HUDEP-2 (cell line): ENCODE results near the gene PYGB.
"Not testable (repeated sequence)": the region's sequence is repeated elsewhere in the genome, so short reads cannot be mapped to it uniquely, and the experiment has no call there.

Source experiments
- DNase-seq, 76 experiments: peaks; one replicate each; lab custom pipeline; 2025; ENCODE audit not compliant: unreplicated experiment in 76 of 76; lab: John Stamatoyannopoulos, UW

The PYGB gene

DNA sequence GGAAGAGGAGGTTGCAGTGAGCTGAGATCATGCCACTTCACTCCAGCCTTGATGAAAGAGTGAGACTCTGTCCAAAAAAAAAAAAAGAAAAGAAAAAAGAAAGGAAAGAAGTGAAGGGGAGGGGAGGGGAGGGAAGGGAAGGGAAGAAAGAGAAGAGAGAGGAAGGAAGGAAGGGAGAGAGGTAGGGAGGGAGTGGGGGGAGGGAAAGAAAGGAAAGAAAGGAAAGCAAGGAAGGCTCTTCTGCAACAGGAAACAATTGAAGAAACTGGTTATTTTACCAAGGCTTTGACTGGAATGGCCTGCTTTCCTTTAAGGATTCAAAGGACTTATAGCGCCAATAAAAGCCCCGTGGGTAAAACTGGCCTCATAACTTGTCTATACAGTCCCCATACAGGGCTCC is 78.1 kb downstream of the PYGB start:
- no peak for DNase-seq

DNA sequence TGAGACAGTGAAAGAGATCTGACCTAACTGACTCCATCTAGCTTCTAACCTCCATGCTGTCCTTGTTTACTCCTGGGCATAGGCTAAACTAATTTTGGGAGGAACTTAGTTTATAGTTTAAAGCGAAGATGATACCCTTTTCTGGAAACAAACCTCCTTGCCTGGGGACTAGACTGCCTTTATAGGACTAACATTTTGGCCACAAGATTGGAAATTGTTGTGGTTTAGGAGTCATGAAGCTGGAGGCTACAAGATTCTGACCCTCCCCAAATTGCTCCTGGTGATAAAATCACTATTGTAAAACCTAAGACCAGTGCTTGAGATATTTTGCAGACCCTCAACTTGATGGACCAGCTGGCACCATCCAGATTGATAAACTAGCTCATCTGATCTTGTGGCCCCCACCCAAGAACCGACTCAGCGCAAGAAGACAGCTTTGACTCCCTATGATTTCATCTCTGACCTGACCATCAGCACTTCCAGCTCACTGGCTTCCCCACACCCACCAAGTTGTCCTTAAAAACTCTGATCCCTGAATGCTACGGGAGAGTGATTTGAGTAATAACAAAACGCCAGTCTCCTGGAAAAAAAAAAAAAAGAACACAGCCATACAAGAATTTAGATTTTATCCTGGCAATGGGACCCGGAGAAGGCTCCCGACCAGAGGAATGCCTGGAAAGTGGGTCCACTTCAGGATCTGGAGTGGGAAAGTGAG is 79.8 kb downstream of the PYGB start:
- DNase-seq, result no peak

DNA sequence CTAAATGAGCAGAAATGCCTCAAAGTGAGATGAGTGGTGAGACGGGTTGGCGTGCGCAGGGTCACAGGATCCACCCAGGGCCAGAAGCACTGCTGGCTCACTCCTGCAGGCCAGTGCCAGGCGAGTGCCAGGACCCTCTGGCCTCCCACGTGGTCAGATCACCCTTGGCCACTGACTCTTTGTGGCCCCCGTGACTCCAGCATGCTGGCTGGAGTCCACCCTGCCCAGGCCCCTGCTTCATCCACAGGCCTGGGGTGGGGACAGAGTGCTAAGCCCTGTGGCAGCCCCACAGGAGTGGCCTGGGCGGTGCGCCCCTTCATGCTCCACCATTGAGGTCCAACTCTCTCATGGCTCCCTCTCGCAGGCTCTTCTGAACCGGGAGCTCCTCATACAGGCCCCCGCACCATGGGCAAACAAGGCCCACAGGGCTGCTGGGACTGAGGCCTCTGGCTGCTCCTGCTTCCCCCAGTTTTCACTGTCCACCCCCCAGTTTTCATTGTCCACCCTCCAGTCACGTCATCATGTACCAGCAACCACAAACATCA is 81.1 kb downstream of the PYGB start:
- no peak for DNase-seq

DNA sequence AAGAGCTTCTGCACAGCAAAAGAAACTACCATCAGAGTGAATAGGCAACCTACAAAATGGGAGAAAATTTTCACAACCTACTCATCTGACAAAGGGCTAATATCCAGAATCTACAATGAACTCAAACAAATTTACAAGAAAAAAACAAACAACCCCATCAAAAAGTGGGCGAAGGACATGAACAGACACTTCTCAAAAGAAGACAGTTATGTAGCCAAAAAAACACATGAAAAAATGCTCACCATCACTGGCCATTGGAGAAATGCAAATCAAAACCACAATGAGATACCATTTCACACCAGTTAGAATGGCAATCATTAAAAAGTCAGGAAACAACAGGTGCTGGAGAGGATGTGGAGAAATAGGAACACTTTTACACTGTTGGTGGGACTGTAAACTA is 87.1 kb downstream of the PYGB start:
- not testable (repeated sequence) for DNase-seq

DNA sequence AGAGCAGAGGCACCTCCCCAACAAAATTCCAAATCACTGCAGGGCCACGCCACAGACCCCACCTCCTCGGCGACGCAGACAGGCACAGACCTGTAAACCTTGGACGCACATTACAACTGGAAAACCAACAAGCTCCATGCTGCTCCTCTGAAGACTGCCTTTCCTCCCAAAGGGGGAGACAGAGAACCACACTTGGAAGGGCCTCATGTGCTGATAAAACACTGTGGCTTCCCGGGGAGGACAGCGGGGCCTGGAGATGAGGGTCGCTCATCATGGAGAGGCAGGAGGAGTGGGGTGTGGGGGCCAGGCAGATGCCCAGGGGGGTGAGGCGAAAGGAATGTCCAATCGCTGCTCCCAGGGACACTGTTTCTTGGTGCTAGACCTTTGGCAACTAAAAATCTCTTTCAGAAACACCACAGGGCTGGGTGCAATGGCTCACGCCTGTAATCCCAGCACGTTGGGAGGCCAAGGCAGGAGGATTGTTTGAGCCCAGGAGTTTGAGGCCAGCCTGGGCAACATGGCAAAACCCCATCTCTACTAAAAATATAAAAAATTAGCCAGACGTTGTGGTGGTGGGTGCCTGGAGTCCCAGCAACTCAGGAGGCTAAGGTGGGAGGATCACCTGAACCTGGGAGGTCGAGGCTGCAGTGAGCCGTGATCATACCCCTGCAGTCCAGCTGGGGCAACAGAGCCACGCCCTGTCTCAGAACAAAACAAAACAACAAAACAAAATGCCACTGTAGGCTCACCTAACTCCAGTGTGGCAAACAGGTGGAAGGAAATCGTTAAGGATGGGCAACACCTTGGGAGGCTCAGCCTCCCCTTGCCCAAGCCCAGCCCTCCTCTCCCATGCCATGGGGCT is 88.9 kb downstream of the PYGB start:
- peak in 8 of 76 experiments; percentile 1 to 29 (median 7) for DNase-seq

DNA sequence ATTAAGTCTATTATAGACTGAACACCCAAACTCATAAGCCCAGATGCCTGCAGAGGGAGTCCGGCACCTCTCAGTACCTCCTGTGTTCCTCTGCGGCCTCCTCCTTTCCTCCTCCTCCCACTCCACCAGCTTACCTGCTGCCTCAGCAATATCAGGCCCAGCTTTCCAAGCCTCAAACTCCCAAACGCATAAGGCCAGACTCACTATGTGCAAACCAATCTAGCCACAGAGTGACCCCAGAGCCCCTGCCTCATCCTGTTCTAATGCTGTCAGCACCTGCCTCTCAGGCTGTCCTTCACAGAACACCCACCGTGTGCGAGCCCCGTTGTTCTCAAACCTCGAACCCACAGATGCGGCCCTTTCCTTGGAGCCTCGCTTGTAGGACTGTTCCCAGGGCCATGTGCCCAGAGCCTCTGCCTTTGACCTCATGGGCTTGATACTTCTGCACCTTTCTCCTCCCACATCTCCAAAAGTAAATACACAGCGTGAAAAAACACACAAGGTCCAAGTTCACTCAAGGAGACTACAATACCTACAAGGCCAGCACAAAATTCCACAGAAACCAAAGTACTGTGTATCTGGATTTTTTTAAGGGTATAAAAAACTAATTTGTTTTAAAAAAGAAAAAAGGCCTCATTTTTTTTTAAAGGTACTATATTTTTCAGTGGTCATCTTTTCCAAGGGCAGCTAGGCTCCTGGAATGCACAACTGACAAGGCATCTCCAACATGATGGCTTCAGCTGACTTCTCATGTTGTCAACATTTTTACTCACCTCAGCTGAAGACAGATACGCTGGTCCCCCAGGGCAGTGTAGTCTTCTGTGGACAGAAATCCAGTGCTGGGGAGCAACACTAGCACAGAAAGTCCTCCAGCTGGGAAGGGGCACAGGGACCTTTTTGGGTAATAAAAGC is 90.5 kb downstream of the PYGB start:
- DNase-seq, result no peak

DNA sequence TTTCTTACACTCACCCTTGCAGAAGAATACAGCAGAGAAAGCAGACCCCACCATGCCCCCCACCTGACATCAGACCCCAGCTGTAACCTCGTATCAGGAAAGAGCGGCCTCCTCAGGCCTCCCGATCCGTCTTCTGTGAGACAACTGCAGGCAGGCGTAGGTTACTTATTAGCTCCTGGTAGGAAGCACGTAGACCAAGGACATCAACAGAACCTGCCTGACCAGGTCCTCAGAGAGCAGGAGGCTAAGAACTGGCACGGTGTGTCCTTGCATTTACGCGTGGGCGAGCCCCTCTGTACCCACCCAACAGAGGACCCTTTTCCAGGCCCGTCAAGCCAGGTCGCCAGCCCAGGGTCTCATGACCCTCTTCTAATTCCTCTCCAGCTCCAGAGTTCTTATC is 91.7 kb downstream of the PYGB start:
- no peak for DNase-seq

DNA sequence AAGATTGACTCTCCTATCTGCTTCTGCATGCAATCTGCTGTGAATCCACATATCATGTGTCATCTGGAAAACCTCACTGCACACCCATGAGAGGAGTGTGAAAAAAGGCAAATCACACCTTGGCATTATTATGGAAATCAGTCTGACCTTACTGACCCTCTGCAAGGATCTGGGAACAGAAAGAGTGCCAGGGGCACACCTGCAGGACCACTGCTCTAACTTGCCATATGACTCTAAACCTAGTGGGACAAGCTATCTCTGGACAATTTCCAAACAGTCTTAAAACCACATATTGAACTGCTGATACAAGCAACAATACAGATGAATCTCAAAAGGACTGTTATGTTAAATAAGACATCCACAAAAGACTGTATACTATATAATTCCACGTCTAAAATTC is 92.5 kb downstream of the PYGB start:
- no peak for DNase-seq

DNA sequence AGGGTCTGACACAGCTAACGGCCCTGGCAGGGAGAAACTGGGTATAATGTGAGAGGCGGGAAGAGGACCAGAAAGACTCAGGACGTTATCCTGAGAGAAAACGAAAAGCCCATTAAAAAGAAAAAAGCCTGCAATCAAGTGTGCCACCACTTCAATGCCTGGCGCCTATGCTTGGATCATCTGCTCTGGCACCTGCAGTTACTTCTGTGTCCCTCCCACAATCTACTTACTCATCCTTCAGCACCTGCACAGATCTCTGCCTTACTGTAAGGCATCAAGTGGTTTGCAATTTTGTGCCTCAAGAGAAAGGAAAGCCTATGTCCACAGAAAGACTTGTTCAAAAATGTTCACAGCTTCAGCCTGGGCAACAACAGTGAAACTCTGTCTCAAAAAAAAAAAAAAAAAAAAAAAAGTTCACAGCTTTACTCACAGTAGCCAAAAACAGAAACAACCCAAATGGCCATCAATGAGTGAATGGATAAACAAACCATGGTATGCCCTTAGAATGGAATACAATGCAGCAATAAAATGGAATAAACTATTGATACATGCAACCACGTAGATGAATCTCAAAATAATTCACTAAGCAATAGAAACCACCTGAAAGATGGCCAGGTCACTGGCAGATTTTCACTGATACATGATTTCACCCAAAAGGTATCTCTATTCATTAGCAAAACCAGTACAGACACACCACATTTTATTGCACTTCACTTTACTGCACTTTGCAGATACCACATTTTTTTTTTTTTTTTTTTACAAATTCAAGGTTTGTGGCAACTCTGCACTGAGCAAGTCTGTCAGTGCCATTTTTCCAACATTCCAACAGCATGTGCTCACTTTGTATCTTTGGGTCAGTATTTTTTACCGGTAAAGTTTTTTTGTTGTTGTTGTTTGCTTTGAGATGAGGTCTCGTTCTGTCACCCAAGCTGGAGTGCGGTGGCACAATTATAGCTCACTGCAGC is 94.1 kb downstream of the PYGB start:
- no peak for DNase-seq

DNA sequence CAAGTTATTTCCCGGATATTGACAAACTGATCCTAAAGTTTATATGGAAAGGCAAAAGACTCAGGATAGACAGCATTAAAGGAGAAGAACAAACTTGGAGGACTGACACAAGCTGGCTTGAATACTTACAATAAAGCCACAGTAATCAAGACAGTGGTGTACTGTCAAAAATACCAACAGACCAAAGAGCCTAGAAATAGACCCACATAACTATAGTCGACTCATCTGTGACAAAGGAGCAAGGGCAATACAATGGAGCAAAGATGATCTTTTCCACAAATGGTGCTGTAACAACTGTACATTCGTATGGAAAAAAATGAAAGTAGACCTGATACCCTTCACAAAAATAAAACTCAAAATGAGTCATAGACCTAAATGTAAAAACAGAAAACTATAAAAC is 96.7 kb downstream of the PYGB start:
- no peak for DNase-seq

DNA sequence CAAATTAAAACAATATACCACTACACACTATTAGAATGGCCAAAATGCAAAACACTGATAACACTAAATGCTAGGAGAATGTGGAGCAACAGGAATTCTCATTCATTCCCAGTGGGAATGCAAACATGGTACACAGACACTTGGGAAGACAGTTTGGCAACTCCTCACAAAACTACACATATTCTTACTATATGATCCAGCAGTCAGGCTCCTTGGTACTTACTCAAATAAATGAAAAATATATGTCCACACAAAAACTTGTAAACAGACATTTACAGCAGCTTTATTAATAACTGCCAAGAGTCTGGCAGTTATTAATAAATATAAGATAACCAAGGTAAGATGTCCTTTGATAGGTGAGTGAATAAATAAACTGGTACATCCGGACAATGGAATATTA is 97.8 kb downstream of the PYGB start:
- no peak for DNase-seq

DNA sequence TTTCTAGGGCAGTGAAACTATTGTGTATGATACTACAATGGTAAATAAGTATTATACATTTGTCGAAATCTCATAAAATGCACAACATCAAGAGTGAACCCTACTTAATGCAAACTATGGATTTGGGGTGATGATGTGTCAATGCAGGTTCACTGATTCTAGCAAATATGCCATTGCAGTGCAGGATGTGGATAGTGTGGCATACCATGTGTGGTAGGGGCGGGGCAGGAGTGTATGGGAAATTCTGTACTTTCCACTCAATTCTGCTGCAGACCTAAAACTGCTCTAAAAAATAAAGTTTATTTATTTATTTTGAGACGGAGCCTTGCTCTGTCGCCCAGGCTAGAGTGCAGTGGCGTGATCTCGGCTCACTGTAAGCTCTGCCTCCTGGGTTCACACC is 98.5 kb downstream of the PYGB start:
- no peak for DNase-seq
